HAP-1 (cell line): ENCODE measurements around the gene ZMAT5.

ENCODE experiments used
- DNase-seq, 2 experiments: peaks; one replicate each; pipeline ENCODE4 v3.0.0-alpha.2; 2016 to 2020; ENCODE audit warnings: low spot score in 2 of 2
- H3K27me3 ChIP-seq: fragments of 250-450 bp; sonication (Bioruptor Pico); 2 replicates; pipeline ENCODE4 v1.5.1; 2020; ENCODE audit warnings: low read depth, mild to moderate bottlenecking, moderate library complexity
- H3K36me3 ChIP-seq: fragments of 250-450 bp; sonication (Bioruptor Pico); replicated peaks from 2 replicates; pipeline ENCODE4 v1.5.1; 2020; ENCODE audit warnings: mild to moderate bottlenecking
- H3K4me1 ChIP-seq: fragments of 250-450 bp; sonication (Bioruptor Pico); 2 replicates; pipeline ENCODE4 v1.5.1; 2020; ENCODE audit warnings: mild to moderate bottlenecking
- H3K4me3 ChIP-seq: fragments of 250-450 bp; sonication (Bioruptor Pico); 2 replicates; pipeline ENCODE4 v1.5.1; 2020; ENCODE audit warnings: mild to moderate bottlenecking, moderate library complexity
- H3K9me3 ChIP-seq: fragments of 250-450 bp; sonication (Bioruptor Pico); 2 replicates; pipeline ENCODE4 v1.5.1; 2020; ENCODE audit warnings: mild to moderate bottlenecking, moderate library complexity
- in situ Hi-C: fragments of 300-500 bp; cut with MboI; formaldehyde crosslinking; loops from 3 replicates; pipeline ENCODE4 v1.14.3; 2020; ENCODE audit warnings: low sequenced_read_pairs, inconsistent platforms, mixed read lengths

The ZMAT5 gene

GRCh38 chr22:29799217-29799680 lies 32.4 kb upstream of the ZMAT5 start:
- H3K4me1 ChIP-seq: no peaks in the 10 kb centered on the region
- no peak for DNase-seq
- in situ Hi-C loops: no loop called here

GRCh38 chr22:29798801-29799200 lies 32.0 kb upstream of the ZMAT5 start:
- Histone ChIP-seq H3K36me3 (peaks cover 55% of the 10 kb centered on the region), H3K9me3 (no peaks in the 10 kb centered on the region), H3K4me3 (no peak overlapping the region), H3K27me3 (no peaks in the 10 kb centered on the region), H3K4me1 (no peaks in the 10 kb centered on the region)
- in situ Hi-C loops: no loop called here
- no peak for DNase-seq

More at GRCh38 chr22:29799217-29799680, 32.4 kb upstream of the ZMAT5 start:
- no peak overlapping the region for H3K4me3 ChIP-seq
- H3K9me3 ChIP-seq: no peaks in the 10 kb centered on the region
- peaks cover 60% of the 10 kb centered on the region for H3K36me3 ChIP-seq
- no peaks in the 10 kb centered on the region for H3K27me3 ChIP-seq

GRCh38 chr22:29798318-29798717 lies 31.5 kb upstream of the ZMAT5 start:
- DNase-seq: no peak
- in situ Hi-C loops: no loop called here
- H3K4me1 ChIP-seq: no peaks in the 10 kb centered on the region

GRCh38 chr22:29797351-29797750 lies 30.5 kb upstream of the ZMAT5 start:
- no peak overlapping the region for H3K4me3 ChIP-seq
- H3K9me3 ChIP-seq: no peaks in the 10 kb centered on the region
- in situ Hi-C loops: no loop called here
- no peak for DNase-seq
- H3K4me1 ChIP-seq: no peaks in the 10 kb centered on the region
- H3K36me3 ChIP-seq: peaks cover 53% of the 10 kb centered on the region
- no peaks in the 10 kb centered on the region for H3K27me3 ChIP-seq

More at GRCh38 chr22:29798318-29798717, 31.5 kb upstream of the ZMAT5 start:
- Histone ChIP-seq H3K4me3 (no peak overlapping the region), H3K36me3 (peaks cover 52% of the 10 kb centered on the region), H3K9me3 (no peaks in the 10 kb centered on the region), H3K27me3 (no peaks in the 10 kb centered on the region)

GRCh38 chr22:29795663-29796062 lies 28.9 kb upstream of the ZMAT5 start:
- peaks cover 58% of the 10 kb centered on the region for H3K36me3 ChIP-seq
- in situ Hi-C loops: no loop called here

GRCh38 chr22:29793396-29793795 lies 26.6 kb upstream of the ZMAT5 start:
- in situ Hi-C loops: no loop called here

More at GRCh38 chr22:29795663-29796062, 28.9 kb upstream of the ZMAT5 start:
- Histone ChIP-seq H3K9me3 (no peaks in the 10 kb centered on the region), H3K27me3 (no peaks in the 10 kb centered on the region), H3K4me1 (no peaks in the 10 kb centered on the region), H3K4me3 (no peak overlapping the region)
- DNase-seq: no peak

GRCh38 chr22:29790061-29790460 lies 23.3 kb upstream of the ZMAT5 start:
- Histone ChIP-seq H3K4me1 (no peaks in the 10 kb centered on the region), H3K4me3 (no peak overlapping the region), H3K36me3 (peaks cover 55% of the 10 kb centered on the region), H3K27me3 (no peaks in the 10 kb centered on the region), H3K9me3 (no peaks in the 10 kb centered on the region)
- no peak for DNase-seq
- in situ Hi-C loops: no loop called here

More at GRCh38 chr22:29793396-29793795, 26.6 kb upstream of the ZMAT5 start:
- peaks cover 59% of the 10 kb centered on the region for H3K36me3 ChIP-seq
- no peaks in the 10 kb centered on the region for H3K27me3 ChIP-seq
- no peak for DNase-seq
- no peaks in the 10 kb centered on the region for H3K4me1 ChIP-seq
- no peak overlapping the region for H3K4me3 ChIP-seq
- no peaks in the 10 kb centered on the region for H3K9me3 ChIP-seq

GRCh38 chr22:29788339-29789279 lies 21.8 kb upstream of the ZMAT5 start:
- Histone ChIP-seq H3K4me1 (no peaks in the 10 kb centered on the region), H3K36me3 (peaks cover 55% of the 10 kb centered on the region), H3K4me3 (no peak overlapping the region), H3K27me3 (no peaks in the 10 kb centered on the region), H3K9me3 (no peaks in the 10 kb centered on the region)
- in situ Hi-C loops: no loop called here
- DNase-seq: no peak

GRCh38 chr22:29787371-29787980 lies 20.7 kb upstream of the ZMAT5 start:
- Histone ChIP-seq H3K27me3 (no peaks in the 10 kb centered on the region), H3K4me1 (no peaks in the 10 kb centered on the region), H3K9me3 (no peaks in the 10 kb centered on the region), H3K36me3 (peaks cover 46% of the 10 kb centered on the region), H3K4me3 (no peak overlapping the region)
- no peak for DNase-seq
- in situ Hi-C loops: no loop called here

GRCh38 chr22:29786031-29786430 lies 19.2 kb upstream of the ZMAT5 start:
- Histone ChIP-seq H3K4me3 (no peak overlapping the region), H3K9me3 (no peaks in the 10 kb centered on the region), H3K4me1 (peaks cover 1% of the 10 kb centered on the region), H3K27me3 (no peaks in the 10 kb centered on the region), H3K36me3 (peaks cover 31% of the 10 kb centered on the region)
- in situ Hi-C loops: no loop called here
- DNase-seq: no peak

- no peaks in the 10 kb centered on the region for H3K27me3 ChIP-seq
- in situ Hi-C loops: no loop called here
- peaks cover 7% of the 10 kb centered on the region for H3K4me1 ChIP-seq
- H3K36me3 ChIP-seq: peaks cover 18% of the 10 kb centered on the region
- no peak overlapping the region for H3K4me3 ChIP-seq
- DNase-seq: no peak
- no peaks in the 10 kb centered on the region for H3K9me3 ChIP-seq
Observed at GRCh38 chr22:29784451-29785361, 17.9 kb upstream of the ZMAT5 start.

GRCh38 chr22:29782061-29782845 lies 15.4 kb upstream of the ZMAT5 start:
- Histone ChIP-seq H3K27me3 (no peaks in the 10 kb centered on the region), H3K4me1 (peaks cover 11% of the 10 kb centered on the region), H3K4me3 (no peak overlapping the region), H3K9me3 (no peaks in the 10 kb centered on the region), H3K36me3 (no peaks in the 10 kb centered on the region)
- in situ Hi-C loops: no loop called here
- no peak for DNase-seq
